KG1 (cell line): ENCODE measurements around the gene TOMM70.

Experiments
- DNase-seq: peaks from one replicate; lab custom pipeline; 2025; lab: John Stamatoyannopoulos, UW

Gene TOMM70

GRCh38 chr3:100411091-100411982 is 10.4 kb upstream of the TOMM70 start:
- DNase-seq: no peak

DNA sequence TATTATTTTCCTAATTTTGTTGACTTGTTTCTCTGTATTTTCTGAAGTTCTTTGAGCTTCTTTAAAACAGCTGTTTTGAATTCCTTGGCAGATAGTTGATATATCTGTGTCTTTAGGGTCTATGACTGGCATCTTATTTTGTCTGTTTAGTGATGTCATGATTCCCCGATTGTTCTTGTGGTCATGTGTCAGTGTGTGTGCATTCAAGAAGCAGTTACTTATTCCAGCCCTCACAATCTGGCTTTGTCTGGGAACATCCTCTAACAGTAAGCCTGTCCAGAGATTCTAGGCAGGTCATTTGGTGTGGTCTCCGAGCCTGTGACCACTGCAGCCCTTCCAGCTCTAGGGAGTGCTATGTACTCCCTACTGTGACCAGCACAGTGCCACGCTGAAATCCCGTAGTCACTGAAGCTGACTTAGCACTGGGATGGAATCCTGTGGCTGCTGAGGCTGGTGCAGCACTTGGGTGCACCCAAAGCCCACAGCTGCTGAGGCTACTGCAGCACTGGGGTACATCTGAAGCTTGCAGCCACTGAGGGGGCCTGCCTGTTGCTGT is 7.2 kb upstream of the TOMM70 start:
- DNase-seq: no peak

- no peak for DNase-seq
Observed at GRCh38 chr3:100407164-100407563, 6.3 kb upstream of the TOMM70 start.

DNA sequence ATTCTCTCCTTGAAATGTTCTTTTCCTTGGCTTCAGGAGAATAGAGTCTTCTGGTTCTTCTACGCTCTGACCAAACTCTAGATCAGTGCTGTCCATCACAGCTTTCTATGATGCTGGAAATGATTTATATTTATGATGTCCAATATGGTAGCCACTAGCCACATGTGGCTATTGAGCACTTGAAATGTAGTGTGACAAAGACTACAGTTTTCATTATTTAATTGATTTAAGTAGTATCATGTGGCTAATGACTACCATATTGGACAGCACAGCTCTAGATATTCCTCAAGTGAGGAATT is 3.3 kb upstream of the TOMM70 start:
- no peak for DNase-seq

- DNase-seq: no peak
Observed at GRCh38 chr3:100403362-100404249, 2.7 kb upstream of the TOMM70 start.

- no peak for DNase-seq
Observed at GRCh38 chr3:100402891-100403290, 2.0 kb upstream of the TOMM70 start.

DNA sequence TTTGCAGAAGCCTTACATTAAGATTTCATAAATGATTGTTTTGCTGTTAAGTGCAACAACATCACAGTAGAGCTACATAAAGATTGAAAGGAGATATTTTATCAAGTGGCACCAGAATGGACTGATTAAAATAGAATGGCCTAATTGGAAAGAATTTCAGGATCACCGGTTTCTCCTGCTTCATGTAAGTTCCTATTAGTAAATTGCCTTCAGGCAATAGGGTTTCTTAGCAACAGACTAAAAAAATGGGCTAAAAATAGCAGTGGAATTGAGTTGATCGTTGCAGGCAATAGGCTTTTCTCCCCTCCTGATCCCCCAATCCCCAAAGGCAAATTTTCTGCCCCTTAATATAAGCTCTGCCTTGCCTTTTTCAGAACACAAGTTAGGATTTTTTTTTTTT is 1.4 kb upstream of the TOMM70 start:
- peak; percentile 22 for DNase-seq

GRCh38 chr3:100401674-100402041 is 769 bp upstream of the TOMM70 start:
- no peak for DNase-seq

DNA sequence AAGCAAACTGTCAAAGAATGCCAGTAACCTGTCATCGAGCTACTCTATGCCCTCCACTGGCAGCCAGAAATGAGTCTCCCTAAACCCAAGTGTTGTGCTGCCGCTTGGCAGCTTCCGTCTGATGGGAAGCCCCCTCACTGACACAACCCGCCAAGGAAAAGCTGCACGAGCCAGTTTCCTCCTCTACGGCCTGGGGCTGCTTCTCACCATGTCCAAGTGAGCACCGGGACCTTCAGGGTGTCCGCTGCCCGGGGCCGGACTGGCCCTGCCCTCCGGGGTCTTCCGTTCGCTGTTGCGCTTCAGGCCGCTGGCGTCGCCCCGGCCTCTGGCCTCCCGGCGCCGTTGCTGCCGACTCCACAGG is 490 bp downstream of the TOMM70 start:
- DNase-seq: no peak

- DNase-seq: no peak
Observed at GRCh38 chr3:100399341-100400071, 1.4 kb downstream of the TOMM70 start.

DNA sequence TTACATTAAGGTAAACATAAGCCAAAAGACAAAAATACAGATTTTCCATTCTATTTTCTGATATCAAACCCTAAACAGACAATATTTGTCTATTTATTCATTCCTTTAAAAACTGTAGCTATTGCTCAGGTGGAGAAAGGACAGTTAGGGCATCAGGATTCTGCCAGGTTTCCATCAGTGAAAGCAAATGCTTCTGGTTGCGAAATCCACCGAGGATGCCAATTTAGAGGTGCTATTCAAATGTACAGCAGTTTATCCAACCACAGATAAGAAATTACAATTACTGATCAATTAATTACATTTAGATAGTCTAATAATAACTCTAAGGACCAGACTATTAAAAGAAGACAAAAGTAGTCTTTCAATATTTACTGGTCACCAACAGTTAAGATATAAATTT is 3.9 kb downstream of the TOMM70 start:
- DNase-seq: no peak

DNA sequence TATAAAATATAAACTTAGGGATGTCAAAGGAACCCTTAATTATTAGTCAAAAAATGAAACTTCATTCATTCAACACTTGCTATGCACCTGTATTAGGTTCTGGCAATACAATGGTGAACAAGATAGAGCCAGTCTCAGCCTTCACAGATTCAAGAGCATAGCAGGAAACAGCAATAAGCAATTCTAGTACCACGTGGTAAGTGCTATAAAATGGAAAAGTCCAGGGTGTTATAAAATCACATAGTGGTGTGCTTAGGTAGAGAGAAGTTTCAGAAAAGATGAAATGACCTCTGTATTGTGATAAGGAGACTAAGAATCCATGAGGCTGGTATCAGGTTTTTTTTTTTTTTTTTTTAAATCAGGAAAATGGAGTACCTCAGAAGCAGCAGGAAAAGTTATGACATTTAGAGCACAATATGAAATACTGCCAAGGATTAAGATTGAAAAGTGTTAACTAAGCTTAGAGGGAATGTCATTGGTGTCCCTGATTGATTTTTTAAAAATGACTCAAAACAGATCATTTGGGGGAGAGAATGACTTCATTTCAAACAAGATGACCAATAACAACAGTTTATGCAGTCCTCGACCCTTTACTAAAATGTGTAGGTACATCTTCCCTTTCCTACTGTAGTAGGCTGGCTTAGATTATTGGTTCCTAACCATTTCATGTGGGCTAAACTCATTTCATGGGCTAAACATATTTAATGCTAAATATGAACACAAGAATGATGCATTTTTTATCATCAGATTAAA is 5.0 kb downstream of the TOMM70 start:
- no peak for DNase-seq

GRCh38 chr3:100389025-100389424 is 11.9 kb downstream of the TOMM70 start:
- DNase-seq: no peak

GRCh38 chr3:100386437-100387074 is 14.3 kb downstream of the TOMM70 start:
- DNase-seq: no peak

DNA sequence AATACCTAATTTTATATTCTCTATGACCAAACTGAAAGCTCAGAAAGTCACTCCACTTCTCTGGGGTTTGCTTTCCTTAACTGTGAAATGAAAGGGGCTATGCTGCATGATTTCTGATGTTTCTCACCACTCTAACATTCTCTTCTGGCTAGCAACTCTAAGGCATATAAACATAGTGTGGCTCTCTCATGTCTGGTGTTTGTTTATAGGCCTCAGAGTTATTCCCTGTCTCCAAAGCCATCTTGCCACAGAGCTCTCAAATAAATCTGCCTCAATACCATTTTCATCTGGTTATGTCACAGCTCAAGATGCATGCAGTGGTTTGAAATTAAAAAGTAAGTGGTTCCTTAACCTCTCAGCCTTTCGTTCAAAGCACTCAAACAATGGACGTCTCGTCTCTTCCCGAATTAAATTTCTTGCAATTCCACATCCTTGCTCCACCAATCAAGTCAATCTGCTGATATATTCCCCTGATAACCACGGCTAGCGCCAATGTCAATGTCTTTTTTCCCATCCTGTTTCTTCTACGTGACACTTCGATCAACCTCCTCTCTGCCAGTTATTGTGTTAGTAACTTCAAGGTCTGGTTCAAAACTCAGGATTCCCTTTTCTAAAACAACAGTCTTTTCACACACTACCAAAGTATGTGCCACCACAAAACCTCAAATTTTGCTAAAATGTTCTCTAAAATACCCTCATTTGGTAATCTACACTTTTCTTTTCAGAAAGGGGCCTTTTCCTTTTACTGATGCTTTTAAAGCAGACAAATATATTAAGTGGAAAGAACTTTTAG is 16.0 kb downstream of the TOMM70 start:
- DNase-seq: no peak

DNA sequence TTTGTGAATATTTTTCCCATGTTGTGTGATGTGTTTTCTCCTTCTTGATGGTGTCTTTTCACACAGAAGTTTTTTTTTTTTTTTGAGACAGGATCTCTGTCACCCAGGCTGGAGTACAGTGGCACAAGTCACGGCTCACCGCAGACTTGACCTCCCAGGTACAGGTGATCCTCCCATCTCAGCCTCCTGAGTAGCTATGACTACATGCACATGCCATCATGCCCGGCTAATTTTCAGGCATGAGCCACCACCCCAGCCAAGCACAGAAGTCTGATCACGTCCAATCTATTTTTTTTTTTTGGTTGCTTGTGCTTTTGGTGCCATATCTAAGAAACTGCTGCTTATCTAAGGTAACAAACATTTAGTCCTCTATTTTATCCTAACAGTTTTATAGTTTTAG is 24.6 kb downstream of the TOMM70 start:
- DNase-seq: no peak

DNA sequence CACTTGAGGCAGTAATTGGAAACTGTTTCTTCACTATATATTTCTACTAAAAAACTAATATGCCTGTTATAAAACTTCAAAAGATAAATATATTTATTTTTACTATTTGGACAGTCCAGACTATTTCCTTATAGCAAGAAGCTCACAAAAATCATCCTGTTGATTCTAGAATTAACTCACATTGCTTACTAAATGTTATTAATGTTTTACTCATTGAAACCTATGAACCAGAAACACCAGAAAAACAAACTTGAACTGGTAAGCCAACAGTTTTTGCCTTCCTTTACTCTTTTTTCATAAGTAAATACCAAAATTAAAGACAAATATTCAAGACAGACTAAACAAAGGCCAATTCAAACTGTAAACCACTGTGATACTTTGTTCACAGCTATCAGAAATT is 26.4 kb downstream of the TOMM70 start:
- no peak for DNase-seq

- no peak for DNase-seq
Observed at GRCh38 chr3:100370756-100371155, 30.1 kb downstream of the TOMM70 start.

- DNase-seq: no peak
Observed at GRCh38 chr3:100368441-100368840, 32.4 kb downstream of the TOMM70 start.

- DNase-seq: no peak
Observed at GRCh38 chr3:100366424-100366823, 34.5 kb downstream of the TOMM70 start.
